Measurements from ENCODE around the gene FER. TPM values are rescaled to one million over a fixed set of nuclear protein-coding genes. Genes with fewer than 3 reads are reported as not detected.
"Not testable (repeated sequence)": the region's sequence is repeated elsewhere in the genome, so short reads cannot be mapped to it uniquely, and the experiment has no call there.

FER gene
- total and polyA plus RNA-seq, 12 donors: 1.4 to 21.9 (median 14.9) TPM

DNA sequence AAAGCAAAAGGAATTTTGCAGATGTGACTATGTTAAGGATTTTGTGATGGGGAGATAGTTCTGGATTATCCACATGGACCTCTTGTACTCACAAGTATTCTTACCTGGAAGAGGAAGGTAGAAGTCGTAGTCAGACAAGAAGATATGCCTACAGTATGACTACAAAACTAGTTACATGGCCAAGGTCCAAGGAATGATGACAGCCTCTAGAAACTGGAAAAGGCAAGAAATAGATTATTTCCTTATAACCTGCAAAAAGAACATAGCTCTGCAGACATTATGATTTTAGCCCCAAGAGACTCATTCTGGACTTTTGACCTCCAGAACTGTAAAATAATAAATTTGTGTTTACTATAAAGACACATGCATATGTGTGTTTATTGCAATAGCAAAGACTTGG is 226.9 kb downstream of the FER start:
- Histone ChIP-seq H3K9me3 (no peaks in the 10 kb centered on the region), H3K27ac (no peak overlapping the region), H3K36me3 (peaks cover 0 to 9% (median 0%) of the 10 kb centered on the region in 9 donors), H3K4me1 (no peaks in the 10 kb centered on the region), H3K4me3 (no peak overlapping the region), H3K27me3 (no peaks in the 10 kb centered on the region)
- DNase-seq: no peak
- intact Hi-C loops (cut with DNase I): no loop called here
- ATAC-seq: no peak
- 98 to 100% methylated on average over 1 of the region's 1 CpG for WGBS, 2 donors
- TF ChIP-seq, protein P1, sequence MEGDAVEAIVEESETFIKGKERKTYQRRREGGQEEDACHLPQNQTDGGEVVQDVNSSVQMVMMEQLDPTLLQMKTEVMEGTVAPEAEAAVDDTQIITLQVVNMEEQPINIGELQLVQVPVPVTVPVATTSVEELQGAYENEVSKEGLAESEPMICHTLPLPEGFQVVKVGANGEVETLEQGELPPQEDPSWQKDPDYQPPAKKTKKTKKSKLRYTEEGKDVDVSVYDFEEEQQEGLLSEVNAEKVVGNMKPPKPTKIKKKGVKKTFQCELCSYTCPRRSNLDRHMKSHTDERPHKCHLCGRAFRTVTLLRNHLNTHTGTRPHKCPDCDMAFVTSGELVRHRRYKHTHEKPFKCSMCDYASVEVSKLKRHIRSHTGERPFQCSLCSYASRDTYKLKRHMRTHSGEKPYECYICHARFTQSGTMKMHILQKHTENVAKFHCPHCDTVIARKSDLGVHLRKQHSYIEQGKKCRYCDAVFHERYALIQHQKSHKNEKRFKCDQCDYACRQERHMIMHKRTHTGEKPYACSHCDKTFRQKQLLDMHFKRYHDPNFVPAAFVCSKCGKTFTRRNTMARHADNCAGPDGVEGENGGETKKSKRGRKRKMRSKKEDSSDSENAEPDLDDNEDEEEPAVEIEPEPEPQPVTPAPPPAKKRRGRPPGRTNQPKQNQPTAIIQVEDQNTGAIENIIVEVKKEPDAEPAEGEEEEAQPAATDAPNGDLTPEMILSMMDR (IDR thresholded peaks at IDR 0.05): no peak

DNA sequence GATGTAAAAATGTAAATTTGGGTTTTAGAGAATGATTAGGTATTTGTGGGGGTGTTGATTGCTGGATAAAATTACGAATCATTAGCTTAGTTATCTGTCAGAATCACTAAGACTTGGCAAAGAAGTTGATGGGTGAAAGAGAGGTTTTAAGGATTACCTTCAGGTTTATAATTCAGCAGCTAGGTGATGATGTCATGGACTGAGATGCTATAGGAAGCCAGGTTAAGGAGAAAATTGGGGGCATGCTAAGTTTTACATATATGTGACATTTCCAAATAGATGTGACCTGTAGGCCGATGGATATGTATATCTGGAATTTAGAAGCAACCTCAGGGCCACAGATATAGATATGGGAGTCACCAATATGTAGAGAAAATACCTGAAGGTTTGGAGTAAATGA is 228.0 kb downstream of the FER start:
- H3K9me3 ChIP-seq: no peaks in the 10 kb centered on the region
- no peak overlapping the region for H3K27ac ChIP-seq
- TF ChIP-seq, protein P1 (IDR thresholded peaks at IDR 0.05): no peak
- no peak for ATAC-seq
- intact Hi-C loops (cut with DNase I): no loop called here
- H3K4me1 ChIP-seq: no peaks in the 10 kb centered on the region
- H3K27me3 ChIP-seq: no peaks in the 10 kb centered on the region
- WGBS, 2 donors: 95 to 97% methylated on average over 2 of the region's 2 CpGs
- H3K36me3 ChIP-seq: peaks cover 0 to 9% (median 0%) of the 10 kb centered on the region in 9 donors
- H3K4me3 ChIP-seq: no peak overlapping the region
- no peak for DNase-seq

DNA sequence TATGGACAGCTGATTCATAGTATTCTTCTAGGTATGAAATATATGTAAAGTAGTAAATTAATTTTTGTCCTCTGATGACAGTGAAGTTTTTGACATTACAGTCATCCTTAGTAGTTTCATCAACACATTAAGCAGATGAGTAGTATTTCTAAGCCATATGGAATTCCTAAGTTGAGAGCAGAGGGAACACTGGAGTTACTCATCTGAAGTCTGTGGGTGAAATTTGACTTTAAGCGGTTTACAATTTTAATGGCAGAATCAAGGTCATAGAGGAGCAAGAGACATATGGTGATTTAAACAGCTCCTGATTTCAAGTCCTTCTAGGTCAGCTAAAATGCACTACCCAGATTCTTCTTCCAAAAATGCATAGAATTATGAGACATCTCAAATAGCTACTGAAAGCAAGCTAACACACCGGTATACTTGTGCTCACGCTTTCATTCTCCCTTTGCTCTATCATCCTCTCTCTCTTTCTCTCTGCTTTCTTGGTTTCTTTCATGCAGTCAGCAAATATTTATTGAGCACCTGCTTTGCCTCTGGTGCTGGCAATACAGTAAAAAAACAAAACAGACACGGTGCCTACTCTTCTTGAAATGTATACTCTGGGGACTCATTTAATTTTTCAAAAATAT is 235.9 kb downstream of the FER start:
- DNase-seq: no peak
- peaks cover 0 to 24% (median 3%) of the 10 kb centered on the region in 9 donors for H3K36me3 ChIP-seq
- TF ChIP-seq, protein P1 (IDR thresholded peaks at IDR 0.05): no peak
- H3K4me3 ChIP-seq: no peak overlapping the region
- intact Hi-C loops (cut with DNase I): no loop called here
- no peak for ATAC-seq
- H3K27me3 ChIP-seq: no peaks in the 10 kb centered on the region
- H3K27ac ChIP-seq: no peak overlapping the region
- 94% methylated on average over 4 of the region's 4 CpGs for WGBS, 2 donors
- H3K4me1 ChIP-seq: no peaks in the 10 kb centered on the region
- H3K9me3 ChIP-seq: peaks cover 0 to 23% (median 6%) of the 10 kb centered on the region in 11 donors

DNA sequence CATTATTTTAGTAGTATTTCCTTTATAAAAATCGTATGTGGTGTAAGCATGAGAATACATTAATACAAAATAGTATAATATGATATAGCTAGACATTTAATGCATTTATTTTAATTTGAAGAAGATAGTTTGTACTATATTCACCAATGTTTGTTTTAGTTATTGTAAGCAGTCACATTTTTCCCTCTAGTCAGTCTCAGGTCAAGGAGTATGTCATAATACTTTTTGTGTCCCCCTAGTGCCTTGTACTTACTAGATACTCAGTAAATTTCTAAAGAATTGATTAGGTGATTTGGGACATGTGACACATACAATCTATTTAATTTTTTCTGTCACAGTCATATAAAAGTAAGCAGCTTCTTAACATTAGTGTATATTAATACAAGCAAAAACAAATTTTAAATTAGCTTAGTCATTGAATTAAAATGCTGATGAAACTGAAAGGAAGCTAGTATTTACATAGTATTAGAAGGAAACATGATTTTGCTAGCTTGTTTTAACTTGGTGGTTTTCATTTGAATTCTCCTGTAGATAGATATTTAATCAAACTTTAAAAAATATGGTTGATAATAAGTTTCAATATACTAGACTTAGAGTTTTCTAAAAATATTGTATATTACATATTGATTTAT is 242.2 kb downstream of the FER start:
- ATAC-seq (no peak), DNase-seq (no peak)
- intact Hi-C loops (cut with DNase I): no loop called here
- 86 to 93% methylated on average over 1 of the region's 1 CpG for WGBS, 2 donors
- TF ChIP-seq, protein P1 (IDR thresholded peaks at IDR 0.05): no peak
- H3K27ac ChIP-seq: no peak overlapping the region
- H3K36me3 ChIP-seq: peaks cover 0 to 24% (median 0%) of the 10 kb centered on the region in 9 donors
- peaks cover 0 to 37% (median 7%) of the 10 kb centered on the region in 11 donors for H3K9me3 ChIP-seq
- H3K4me3 ChIP-seq: no peak overlapping the region
- no peaks in the 10 kb centered on the region for H3K27me3 ChIP-seq
- no peaks in the 10 kb centered on the region for H3K4me1 ChIP-seq

DNA sequence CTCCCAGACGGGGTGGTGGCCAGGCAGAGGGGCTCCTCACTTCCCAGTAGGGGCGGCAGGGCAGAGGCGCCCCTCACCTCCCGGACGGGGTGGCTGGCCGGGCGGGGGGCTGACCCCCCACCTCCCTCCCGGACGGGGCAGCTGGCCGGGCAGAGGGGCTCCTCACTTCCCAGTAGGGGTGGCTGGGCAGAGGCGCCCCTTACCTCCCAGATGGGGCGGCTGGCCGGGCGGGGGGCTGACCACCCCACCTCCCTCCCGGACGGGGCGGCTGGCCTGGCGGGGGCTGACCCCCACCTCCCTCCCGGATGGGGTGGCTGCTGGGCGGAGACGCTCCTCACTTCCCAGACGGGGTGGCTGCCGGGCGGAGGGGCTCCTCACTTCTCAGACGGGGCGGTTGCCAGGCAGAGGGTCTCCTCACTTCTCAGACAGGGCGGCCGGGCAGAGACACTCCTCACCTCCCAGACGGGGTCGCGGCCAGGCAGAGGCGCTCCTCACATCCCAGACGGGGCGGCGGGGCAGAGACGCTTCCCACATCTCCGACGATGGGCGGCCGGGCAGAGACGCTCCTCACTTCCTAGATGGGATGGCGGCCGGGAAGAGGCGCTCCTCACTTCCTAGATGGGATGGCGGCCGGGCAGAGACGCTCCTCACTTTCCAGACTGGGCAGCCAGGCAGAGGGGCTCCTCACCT is 244.8 kb downstream of the FER start:
- H3K4me3 ChIP-seq; ATAC-seq; H3K4me1 ChIP-seq; H3K36me3 ChIP-seq; H3K27ac ChIP-seq; intact Hi-C loops (cut with DNase I); DNase-seq; H3K27me3 ChIP-seq: not testable (repeated sequence)
- H3K9me3 ChIP-seq: peaks cover 0 to 41% (median 7%) of the 10 kb centered on the region in 11 donors
- WGBS, 2 donors: 97% methylated on average over 30 to 44 of the region's 47 CpGs

DNA sequence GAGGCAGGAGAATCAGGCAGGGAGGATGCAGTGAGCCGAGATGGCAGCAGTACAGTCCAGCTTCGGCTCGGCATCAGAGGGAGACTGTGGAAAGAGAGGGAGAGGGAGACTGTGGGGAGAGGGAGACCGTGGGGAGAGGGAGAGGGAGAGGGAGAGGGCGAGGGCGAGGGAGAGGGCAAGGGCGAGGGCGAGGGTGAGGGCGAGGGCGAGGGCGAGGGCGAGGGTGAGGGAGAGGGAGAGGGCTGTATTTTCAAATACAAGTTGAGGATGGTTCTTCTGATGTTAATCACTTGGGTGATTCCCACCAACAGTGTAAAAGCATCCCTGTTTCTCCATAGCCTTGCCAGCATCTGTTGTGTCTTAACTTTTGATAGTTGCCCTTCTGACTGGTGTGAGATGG is 245.7 kb downstream of the FER start:
- intact Hi-C loops (cut with DNase I): not testable (repeated sequence)

More for the DNA sequence above, 245.7 kb downstream of the FER start:
- not testable (repeated sequence) for H3K27me3 ChIP-seq, H3K4me3 ChIP-seq, ATAC-seq, H3K36me3 ChIP-seq, DNase-seq, H3K4me1 ChIP-seq, H3K27ac ChIP-seq
- H3K9me3 ChIP-seq: peaks cover 0 to 36% (median 7%) of the 10 kb centered on the region in 11 donors
- 92 to 99% methylated on average over 11 to 12 of the region's 12 CpGs for whole genome bisulfite sequencing, 2 donors

All from heart right ventricle (tissue), 16 donors.